ENCODE data around the gene LRBA. TPM values are rescaled to one million over a fixed set of nuclear protein-coding genes. Genes with fewer than 3 reads are reported as not detected.

The LRBA gene
- total and polyA plus RNA-seq, 9 of the 15 experiments (the other 6 are each of a cell fraction or from before 2014, with no cell fraction given): 24.2 to 88.7 (median 59.7) TPM

DNA sequence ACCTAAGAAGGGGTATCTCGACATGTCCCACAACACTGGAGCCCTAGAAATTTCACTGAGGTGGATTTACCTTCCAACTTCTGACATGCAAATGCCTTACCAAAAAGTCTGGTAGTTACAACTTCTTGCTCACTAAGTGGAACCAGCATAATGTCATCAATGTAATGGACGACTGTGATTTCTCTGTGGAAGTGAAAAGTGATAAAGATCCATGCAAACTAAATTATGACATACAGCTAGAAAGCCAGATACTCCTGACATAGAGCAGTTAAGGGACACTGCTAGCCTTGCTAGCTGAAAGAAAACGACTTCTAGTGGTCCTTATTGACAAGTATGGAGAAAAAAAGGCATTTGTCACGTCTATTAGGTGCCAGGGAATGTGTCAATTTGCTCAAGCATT lies 242.1 kb downstream of the LRBA start (continued):
- TF ChIP-seq, protein P1, sequence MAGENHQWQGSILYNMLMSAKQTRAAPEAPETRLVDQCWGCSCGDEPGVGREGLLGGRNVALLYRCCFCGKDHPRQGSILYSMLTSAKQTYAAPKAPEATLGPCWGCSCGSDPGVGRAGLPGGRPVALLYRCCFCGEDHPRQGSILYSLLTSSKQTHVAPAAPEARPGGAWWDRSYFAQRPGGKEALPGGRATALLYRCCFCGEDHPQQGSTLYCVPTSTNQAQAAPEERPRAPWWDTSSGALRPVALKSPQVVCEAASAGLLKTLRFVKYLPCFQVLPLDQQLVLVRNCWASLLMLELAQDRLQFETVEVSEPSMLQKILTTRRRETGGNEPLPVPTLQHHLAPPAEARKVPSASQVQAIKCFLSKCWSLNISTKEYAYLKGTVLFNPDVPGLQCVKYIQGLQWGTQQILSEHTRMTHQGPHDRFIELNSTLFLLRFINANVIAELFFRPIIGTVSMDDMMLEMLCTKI (IDR thresholded peaks at IDR 0.05; ENCODE audit: partially characterized antibody): no peak
- TF ChIP-seq CCAR2 (IDR thresholded peaks at IDR 0.05; ENCODE audit: low read depth, low read length): no peak
- TF ChIP-seq, protein P2, sequence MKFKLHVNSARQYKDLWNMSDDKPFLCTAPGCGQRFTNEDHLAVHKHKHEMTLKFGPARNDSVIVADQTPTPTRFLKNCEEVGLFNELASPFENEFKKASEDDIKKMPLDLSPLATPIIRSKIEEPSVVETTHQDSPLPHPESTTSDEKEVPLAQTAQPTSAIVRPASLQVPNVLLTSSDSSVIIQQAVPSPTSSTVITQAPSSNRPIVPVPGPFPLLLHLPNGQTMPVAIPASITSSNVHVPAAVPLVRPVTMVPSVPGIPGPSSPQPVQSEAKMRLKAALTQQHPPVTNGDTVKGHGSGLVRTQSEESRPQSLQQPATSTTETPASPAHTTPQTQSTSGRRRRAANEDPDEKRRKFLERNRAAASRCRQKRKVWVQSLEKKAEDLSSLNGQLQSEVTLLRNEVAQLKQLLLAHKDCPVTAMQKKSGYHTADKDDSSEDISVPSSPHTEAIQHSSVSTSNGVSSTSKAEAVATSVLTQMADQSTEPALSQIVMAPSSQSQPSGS (CRISPR knock-in tag; IDR thresholded peaks at IDR 0.05): no peak
- TF ChIP-seq SNRNP70 (optimal IDR thresholded peaks at IDR 0.05; ENCODE audit: low read depth, low read length): no peak
- no peak for TF ChIP-seq PPARD (CRISPR knock-in tag; IDR thresholded peaks at IDR 0.05)
- no peak for TF ChIP-seq E2F3 (CRISPR knock-in tag; IDR thresholded peaks at IDR 0.05)
- TF ChIP-seq U2AF2 (optimal IDR thresholded peaks at IDR 0.05; ENCODE audit: low read depth, low read length): no peak

DNA sequence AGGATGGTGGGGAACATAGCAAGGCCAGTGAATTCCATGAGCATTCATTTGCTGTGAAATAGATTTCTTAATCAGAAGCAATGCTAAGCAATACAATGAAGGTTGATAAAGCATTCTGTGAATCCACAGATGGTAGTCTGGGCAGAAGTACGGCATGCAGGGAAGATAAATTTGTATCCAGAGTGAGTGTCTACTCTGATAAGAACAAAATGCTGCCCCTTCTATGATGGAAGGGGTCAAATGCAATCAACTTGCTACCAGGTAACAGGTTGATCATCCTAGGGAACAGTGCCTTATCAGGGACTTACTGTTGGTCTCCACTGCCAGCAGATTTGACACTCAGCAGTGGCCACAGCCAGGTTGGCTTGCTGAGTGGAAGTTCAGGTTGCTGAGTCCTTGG lies 243.7 kb downstream of the LRBA start:
- no TSS peak for BruUV-seq (replicated peaks)
- Histone ChIP-seq H3K27ac (ENCODE audit: extremely low read depth, low read depth, low read length) (no peak overlapping the region), H2AFZ (ENCODE audit: low read depth, low read length) (no peak overlapping the region), H3K4me1 (replicated peaks in 1 of 2; ENCODE audit: control insufficient read depth in 2 of 2, insufficient read depth in 2 of 2, low read length in 2 of 2) (peaks cover 0 to 20% of the 10 kb centered on the region in 2 experiments; a peak in 2 of 5 replicates), H3K4me2 (ENCODE audit: insufficient read depth, low read length) (no peak overlapping the region), H3K9me3 (replicated peaks; ENCODE audit: control insufficient read depth, insufficient read depth, low read depth, low read length) (no peaks in the 10 kb centered on the region), H3K4me3 (no peak overlapping the region), H4K20me1 (replicated peaks; ENCODE audit: control insufficient read depth, insufficient read depth, low read length) (no peaks in the 10 kb centered on the region), H3K79me2 (ENCODE audit: control insufficient read depth, insufficient read depth, low read length) (no peaks in the 10 kb centered on the region), H3K9ac (ENCODE audit: insufficient read depth in 1 of 2, low read depth in 2 of 2, low read length in 2 of 2) (no peak overlapping the region), H3K36me3 (ENCODE audit: control insufficient read depth, insufficient read depth, low read length) (peaks cover 5% of the 10 kb centered on the region; the same call in 2 of the 3 replicates), H3K9me1 (ENCODE audit: control insufficient read depth, insufficient read depth, low read length) (no peaks in the 10 kb centered on the region), H3K27me3 (ENCODE audit: control insufficient read depth in 2 of 2, insufficient read depth in 2 of 2, low read length in 2 of 2) (no peaks in the 10 kb centered on the region)
- intact Hi-C loops (cut with micrococcal nuclease): loop anchor here (10.0 kb wide), 1 partner anchor 477 kb away; no protein-coding TSS in a partner anchor
- POLR2A ChIA-PET: interaction anchor here (0.7 kb wide), 1 partner anchor 20 kb away, joined by 3 read pairs; no protein-coding TSS in a partner anchor
- 14% methylated on average over 1 of the region's 1 CpG for WGBS (ENCODE audit: insufficient coverage, low coverage, missing lambda C conversion rate)
- peak in 3 of 4 experiments; percentile 6 to 20 (median 10) for DNase-seq (ENCODE audit: extremely low read depth in 1 of 4, low spot score in 3 of 4)
- in situ Hi-C loops (cut with MboI): no loop called here
- no peak for ATAC-seq
- FAIRE-seq: no peak
- CTCF ChIA-PET (ENCODE audit: low intra/inter-chr PET ratio): no interaction called here
- peak; percentile 56 for TF ChIP-seq TEAD4 (IDR thresholded peaks at IDR 0.05; ENCODE audit: low read length)
- TF ChIP-seq TEAD4 (CRISPR knock-in tag; IDR thresholded peaks at IDR 0.05; ENCODE audit: borderline replicate concordance): no peak
- TF ChIP-seq KDM2B (CRISPR knock-in tag; IDR thresholded peaks at IDR 0.05): no peak
- TF ChIP-seq, protein P3, sequence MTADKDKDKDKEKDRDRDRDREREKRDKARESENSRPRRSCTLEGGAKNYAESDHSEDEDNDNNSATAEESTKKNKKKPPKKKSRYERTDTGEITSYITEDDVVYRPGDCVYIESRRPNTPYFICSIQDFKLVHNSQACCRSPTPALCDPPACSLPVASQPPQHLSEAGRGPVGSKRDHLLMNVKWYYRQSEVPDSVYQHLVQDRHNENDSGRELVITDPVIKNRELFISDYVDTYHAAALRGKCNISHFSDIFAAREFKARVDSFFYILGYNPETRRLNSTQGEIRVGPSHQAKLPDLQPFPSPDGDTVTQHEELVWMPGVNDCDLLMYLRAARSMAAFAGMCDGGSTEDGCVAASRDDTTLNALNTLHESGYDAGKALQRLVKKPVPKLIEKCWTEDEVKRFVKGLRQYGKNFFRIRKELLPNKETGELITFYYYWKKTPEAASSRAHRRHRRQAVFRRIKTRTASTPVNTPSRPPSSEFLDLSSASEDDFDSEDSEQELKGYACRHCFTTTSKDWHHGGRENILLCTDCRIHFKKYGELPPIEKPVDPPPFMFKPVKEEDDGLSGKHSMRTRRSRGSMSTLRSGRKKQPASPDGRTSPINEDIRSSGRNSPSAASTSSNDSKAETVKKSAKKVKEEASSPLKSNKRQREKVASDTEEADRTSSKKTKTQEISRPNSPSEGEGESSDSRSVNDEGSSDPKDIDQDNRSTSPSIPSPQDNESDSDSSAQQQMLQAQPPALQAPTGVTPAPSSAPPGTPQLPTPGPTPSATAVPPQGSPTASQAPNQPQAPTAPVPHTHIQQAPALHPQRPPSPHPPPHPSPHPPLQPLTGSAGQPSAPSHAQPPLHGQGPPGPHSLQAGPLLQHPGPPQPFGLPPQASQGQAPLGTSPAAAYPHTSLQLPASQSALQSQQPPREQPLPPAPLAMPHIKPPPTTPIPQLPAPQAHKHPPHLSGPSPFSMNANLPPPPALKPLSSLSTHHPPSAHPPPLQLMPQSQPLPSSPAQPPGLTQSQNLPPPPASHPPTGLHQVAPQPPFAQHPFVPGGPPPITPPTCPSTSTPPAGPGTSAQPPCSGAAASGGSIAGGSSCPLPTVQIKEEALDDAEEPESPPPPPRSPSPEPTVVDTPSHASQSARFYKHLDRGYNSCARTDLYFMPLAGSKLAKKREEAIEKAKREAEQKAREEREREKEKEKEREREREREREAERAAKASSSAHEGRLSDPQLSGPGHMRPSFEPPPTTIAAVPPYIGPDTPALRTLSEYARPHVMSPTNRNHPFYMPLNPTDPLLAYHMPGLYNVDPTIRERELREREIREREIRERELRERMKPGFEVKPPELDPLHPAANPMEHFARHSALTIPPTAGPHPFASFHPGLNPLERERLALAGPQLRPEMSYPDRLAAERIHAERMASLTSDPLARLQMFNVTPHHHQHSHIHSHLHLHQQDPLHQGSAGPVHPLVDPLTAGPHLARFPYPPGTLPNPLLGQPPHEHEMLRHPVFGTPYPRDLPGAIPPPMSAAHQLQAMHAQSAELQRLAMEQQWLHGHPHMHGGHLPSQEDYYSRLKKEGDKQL (CRISPR knock-in tag; IDR thresholded peaks at IDR 0.05; ENCODE audit: borderline replicate concordance): no peak
- TF ChIP-seq TAL1 (IDR thresholded peaks at IDR 0.05): peak; percentile 65
- peak; percentile 69 for TF ChIP-seq CBFA2T2 (conservative IDR thresholded peaks at IDR 0.05)
- no peak for TF ChIP-seq SMAD4 (CRISPR knock-in tag; conservative IDR thresholded peaks at IDR 0.05)
- TF ChIP-seq TRIM24 (IDR thresholded peaks at IDR 0.05): peak in 1 of 2 experiments; percentile 29; a peak in 1 of 4 replicates

Measured in K562 (cell line).